HepG2 (cell line): Measurements from ENCODE around the gene MTA3.

Experiments
- GATA4 ChIP-seq: sonication (generic); IDR thresholded peaks from 2 replicates; pipeline ENCODE4 v1.6.1; 2016; ENCODE audit warnings: antibody characterized with exemption, low read depth, borderline replicate concordance
- KAT8 ChIP-seq: IDR thresholded peaks from 2 replicates; pipeline ENCODE4 v1.6.1; 2016; ENCODE audit warnings: missing genetic modification reagents, missing compliant biosample characterization
- NR3C1 ChIP-seq: sonication (generic); formaldehyde crosslinking; IDR thresholded peaks from 2 replicates; pipeline ENCODE4 v1.4.0; 2020; ENCODE audit warnings: missing genetic modification reagents
- ZHX1 ChIP-seq: sonication (generic); formaldehyde crosslinking; IDR thresholded peaks from 2 replicates; pipeline ENCODE4 v1.8.1; 2022; ENCODE audit warnings: low read depth, mild to moderate bottlenecking, missing genetic modification reagents
- ZNF274 ChIP-seq: sonication (generic); formaldehyde crosslinking; IDR thresholded peaks from 2 replicates; pipeline ENCODE4 v1.5.1; 2020; ENCODE audit warnings: mild to moderate bottlenecking, missing genetic modification reagents
- TF ChIP-seq, protein P1 (sequence below): sonication (generic); formaldehyde crosslinking; IDR thresholded peaks from 2 replicates; pipeline ENCODE4 v1.4.0; 2020; ENCODE audit warnings: missing genetic modification reagents

DNA sequence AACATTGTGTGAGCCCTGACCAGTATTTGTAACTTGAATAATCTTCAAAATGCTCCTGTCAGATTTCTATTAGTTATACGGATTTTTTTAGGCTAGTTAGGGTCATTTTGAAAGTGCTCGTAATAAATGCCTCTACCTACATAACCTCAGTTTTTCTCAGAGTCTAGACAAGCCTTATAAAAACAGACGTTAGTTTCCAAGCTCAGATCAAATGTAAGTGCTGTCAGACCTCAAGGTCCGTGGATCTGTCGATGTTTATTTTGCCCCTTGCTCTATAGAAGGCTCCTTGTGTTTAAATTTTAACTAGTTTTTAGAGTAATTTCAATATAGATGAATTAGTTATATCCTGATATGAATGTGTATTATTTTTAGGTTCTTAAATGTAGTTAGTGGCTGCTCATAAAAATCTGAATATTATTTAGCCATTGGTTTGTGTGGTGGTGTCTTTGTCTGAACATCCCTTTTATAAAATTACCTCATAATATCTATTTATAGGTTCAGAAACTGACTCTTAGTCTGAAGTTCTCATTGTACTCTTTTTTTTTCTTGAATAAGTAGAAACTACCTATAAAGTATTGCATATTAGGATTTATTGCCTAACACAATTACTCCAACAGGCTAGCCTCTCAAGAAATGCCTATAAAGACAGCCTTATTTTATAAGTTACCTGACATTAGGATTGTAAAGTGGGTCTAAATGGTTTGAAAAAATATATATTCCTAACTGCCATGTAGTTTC lies 71.1 kb downstream of the MTA3 start:
- TF ChIP-seq, protein P1, sequence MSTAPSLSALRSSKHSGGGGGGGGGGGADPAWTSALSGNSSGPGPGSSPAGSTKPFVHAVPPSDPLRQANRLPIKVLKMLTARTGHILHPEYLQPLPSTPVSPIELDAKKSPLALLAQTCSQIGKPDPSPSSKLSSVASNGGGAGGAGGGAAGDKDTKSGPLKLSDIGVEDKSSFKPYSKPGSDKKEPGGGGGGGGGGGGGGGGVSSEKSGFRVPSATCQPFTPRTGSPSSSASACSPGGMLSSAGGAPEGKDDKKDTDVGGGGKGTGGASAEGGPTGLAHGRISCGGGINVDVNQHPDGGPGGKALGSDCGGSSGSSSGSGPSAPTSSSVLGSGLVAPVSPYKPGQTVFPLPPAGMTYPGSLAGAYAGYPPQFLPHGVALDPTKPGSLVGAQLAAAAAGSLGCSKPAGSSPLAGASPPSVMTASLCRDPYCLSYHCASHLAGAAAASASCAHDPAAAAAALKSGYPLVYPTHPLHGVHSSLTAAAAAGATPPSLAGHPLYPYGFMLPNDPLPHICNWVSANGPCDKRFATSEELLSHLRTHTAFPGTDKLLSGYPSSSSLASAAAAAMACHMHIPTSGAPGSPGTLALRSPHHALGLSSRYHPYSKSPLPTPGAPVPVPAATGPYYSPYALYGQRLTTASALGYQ (CRISPR knock-in tag): no peak
- TF ChIP-seq ZNF274 (no peak), KAT8 (no peak), ZHX1 (CRISPR knock-in tag) (no peak), NR3C1 (CRISPR knock-in tag) (no peak), GATA4 (no peak)
